ENCODE results near the gene ARHGAP15. TPM values are rescaled to one million over a fixed set of nuclear protein-coding genes. Genes with fewer than 3 reads are reported as not detected.

Gene ARHGAP15
- total RNA-seq, result under 1 TPM in 1 of 2 donors, not detected in 1; 0.86 TPM
- polyA plus RNA-seq (2013, experiment 1 of 2), result 7.4 TPM
- 8.9 TPM for polyA plus RNA-seq (2013, experiment 2 of 2)
- long read RNA-seq, experiment 1, result 0 reads
- long read RNA-seq, experiment 2, result 0 reads
- long read RNA-seq, experiment 3, partial matches to known transcripts, result 0 of 1 reads
- long read RNA-seq, experiment 3, other reads (novel, unspliced or antisense), result 1 of 1 reads
- long read RNA-seq, experiment 4, partial matches to known transcripts, result 0 of 1 reads
- long read RNA-seq, experiment 4, other reads (novel, unspliced or antisense), result 1 of 1 reads

DNA sequence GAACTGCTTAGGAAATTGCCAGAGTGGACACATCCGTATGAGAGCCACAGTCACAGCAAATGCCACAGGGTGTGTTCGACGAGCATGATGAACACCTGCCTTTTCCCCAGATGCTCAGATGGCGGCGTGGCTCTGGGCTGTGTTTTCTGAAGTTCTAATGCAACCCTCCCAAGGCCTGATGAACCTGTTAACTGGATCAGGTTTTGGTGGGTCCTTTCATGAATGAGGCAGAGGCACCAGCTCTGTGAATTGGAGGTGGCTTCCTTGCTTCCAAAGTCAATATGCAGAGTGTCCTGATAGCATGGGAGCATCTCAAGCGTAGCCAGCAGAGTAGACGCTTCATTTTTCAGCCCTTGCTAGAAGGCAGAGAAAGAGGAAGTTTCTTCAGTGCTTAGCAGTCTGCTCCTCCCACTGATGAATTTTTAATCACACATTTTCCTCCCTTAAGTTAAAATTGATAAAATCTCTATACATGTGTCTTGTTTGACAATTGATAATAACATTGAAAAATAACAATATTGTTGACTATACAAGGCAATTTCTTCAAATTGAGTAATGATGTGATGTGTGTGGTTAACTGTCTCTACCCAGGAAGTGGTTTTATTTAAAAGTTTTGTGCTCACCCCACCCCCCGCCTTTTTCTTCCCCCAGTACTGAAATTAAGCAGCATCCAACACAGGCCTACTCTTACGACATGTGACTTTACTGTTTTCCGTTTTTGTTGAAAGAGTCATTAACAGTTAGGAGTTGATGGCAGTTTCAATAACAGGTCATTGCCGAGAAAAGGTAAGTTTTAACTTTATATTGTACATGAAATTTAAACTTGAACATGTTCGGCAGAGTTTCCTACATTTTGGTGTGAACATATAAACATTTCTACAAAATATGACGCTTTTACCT lies at the start of gene ARHGAP15:
TSS of gene ARHGAP15 (plus strand) at position 739 of the 900 bp plus-strand sequence.
- Histone ChIP-seq H3K27me3 (ENCODE audit: control insufficient read depth, insufficient read depth, low read length, poor library complexity, severe bottlenecking) (no peaks in the 10 kb centered on the region), H3K4me1 (ENCODE audit: control insufficient read depth, insufficient read depth, low read length) (no peaks in the 10 kb centered on the region), H3K9ac (ENCODE audit: extremely low read depth, low read length, poor library complexity, severe bottlenecking) (no peak within 1 kb of the TSS), H3K36me3 (ENCODE audit: control insufficient read depth, insufficient read depth, low read length) (no peaks in the 10 kb centered on the region), H3K4me3 (ENCODE audit: low read length) (no peak within 1 kb of the TSS), H3K9me3 (ENCODE audit: control insufficient read depth, low read length) (no peaks in the 10 kb centered on the region), H3K27ac (ENCODE audit: low read depth, low read length) (no peak within 1 kb of the TSS)
- Mint-ChIP-seq H3K4me1 (peaks cover 4% of the 10 kb centered on the region), H3K27me3 (ENCODE audit: insufficient read depth) (no peaks in the 10 kb centered on the region), H3K4me3 (no peak within 1 kb of the TSS), H3K36me3 (ENCODE audit: low read depth) (no peaks in the 10 kb centered on the region), H3K9me3 (no peaks in the 10 kb centered on the region), H3K27ac (no peak within 1 kb of the TSS)
- TF ChIP-seq CTCF (conservative IDR thresholded peaks at IDR 0.05), result no peak
- DNase-seq, result no peak
- 93 to 100% methylated on average over 5 to 11 of the region's 13 CpGs for WGBS, 2 experiments (ENCODE audit: insufficient coverage in 1 of 2, insufficient read length in 1 of 2)

- H3K9ac ChIP-seq (ENCODE audit: extremely low read depth, low read length, poor library complexity, severe bottlenecking), result no peak overlapping the region
- no peaks in the 10 kb centered on the region for H3K36me3 ChIP-seq (ENCODE audit: control insufficient read depth, insufficient read depth, low read length)
- H3K9me3 Mint-ChIP-seq, result peaks cover 5% of the 10 kb centered on the region
- no peak overlapping the region for H3K4me3 Mint-ChIP-seq
- H3K4me3 ChIP-seq (ENCODE audit: low read length), result no peak overlapping the region
- H3K27ac Mint-ChIP-seq, result no peak overlapping the region
- DNase-seq, result no peak
- no peak overlapping the region for H3K27ac ChIP-seq (ENCODE audit: low read depth, low read length)
- 88 to 94% methylated on average over 1 of the region's 1 CpG for WGBS, 2 experiments (ENCODE audit: insufficient coverage in 1 of 2, insufficient read length in 1 of 2)
- no peaks in the 10 kb centered on the region for H3K4me1 ChIP-seq (ENCODE audit: control insufficient read depth, insufficient read depth, low read length)
- no peak for TF ChIP-seq CTCF (conservative IDR thresholded peaks at IDR 0.05)
- H3K4me1 Mint-ChIP-seq, result peaks cover 12% of the 10 kb centered on the region
- H3K36me3 Mint-ChIP-seq (ENCODE audit: low read depth), result no peaks in the 10 kb centered on the region
- H3K27me3 ChIP-seq (ENCODE audit: control insufficient read depth, insufficient read depth, low read length, poor library complexity, severe bottlenecking), result no peaks in the 10 kb centered on the region
- no peaks in the 10 kb centered on the region for H3K27me3 Mint-ChIP-seq (ENCODE audit: insufficient read depth)
- H3K9me3 ChIP-seq (ENCODE audit: control insufficient read depth, low read length), result peaks cover 13% of the 10 kb centered on the region
Measured at GRCh38 chr2:143081616-143082015, 47.6 kb upstream of the ARHGAP15 start.

DNA sequence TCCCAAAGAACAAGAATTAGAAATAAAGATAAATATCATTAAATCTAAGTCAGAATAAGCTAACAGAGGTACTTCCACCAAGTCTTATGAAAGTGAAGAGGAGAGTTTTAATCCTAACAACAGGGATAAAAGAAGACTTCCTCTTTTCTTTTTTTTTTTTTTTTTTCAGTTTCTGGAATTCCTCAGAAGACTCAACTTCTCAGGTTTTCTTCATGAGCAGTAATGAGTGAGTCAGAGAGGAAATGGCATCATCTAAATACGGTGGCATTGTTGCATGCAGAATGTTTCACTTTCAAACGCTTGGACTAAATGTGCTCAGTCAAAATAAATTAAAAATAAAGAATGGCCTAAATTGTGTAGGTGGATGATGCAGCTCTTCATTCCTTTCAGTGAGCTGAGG lies 45.6 kb upstream of the ARHGAP15 start:
- no peaks in the 10 kb centered on the region for H3K27me3 Mint-ChIP-seq (ENCODE audit: insufficient read depth)
- Histone ChIP-seq H3K9ac (ENCODE audit: extremely low read depth, low read length, poor library complexity, severe bottlenecking) (no peak overlapping the region), H3K4me3 (ENCODE audit: low read length) (no peak overlapping the region), H3K36me3 (ENCODE audit: control insufficient read depth, insufficient read depth, low read length) (no peaks in the 10 kb centered on the region), H3K9me3 (ENCODE audit: control insufficient read depth, low read length) (peaks cover 5% of the 10 kb centered on the region), H3K27me3 (ENCODE audit: control insufficient read depth, insufficient read depth, low read length, poor library complexity, severe bottlenecking) (no peaks in the 10 kb centered on the region), H3K27ac (ENCODE audit: low read depth, low read length) (no peak overlapping the region), H3K4me1 (ENCODE audit: control insufficient read depth, insufficient read depth, low read length) (no peaks in the 10 kb centered on the region)
- no peak for DNase-seq
- no peaks in the 10 kb centered on the region for H3K36me3 Mint-ChIP-seq (ENCODE audit: low read depth)
- no peaks in the 10 kb centered on the region for H3K9me3 Mint-ChIP-seq
- WGBS, 2 experiments (ENCODE audit: insufficient coverage in 1 of 2, insufficient read length in 1 of 2), result 90% methylated on average over 2 of the region's 2 CpGs
- H3K27ac Mint-ChIP-seq, result no peak overlapping the region
- no peak for TF ChIP-seq CTCF (conservative IDR thresholded peaks at IDR 0.05)
- peaks cover 12% of the 10 kb centered on the region for H3K4me1 Mint-ChIP-seq
- no peak overlapping the region for H3K4me3 Mint-ChIP-seq
